ENCODE measurements around the gene RPS19BP1. TPM values are rescaled to one million over a fixed set of nuclear protein-coding genes. Genes with fewer than 3 reads are reported as not detected.

The RPS19BP1 gene
- total RNA-seq, 1 donor from 2014 or later = 48.2 TPM

DNA sequence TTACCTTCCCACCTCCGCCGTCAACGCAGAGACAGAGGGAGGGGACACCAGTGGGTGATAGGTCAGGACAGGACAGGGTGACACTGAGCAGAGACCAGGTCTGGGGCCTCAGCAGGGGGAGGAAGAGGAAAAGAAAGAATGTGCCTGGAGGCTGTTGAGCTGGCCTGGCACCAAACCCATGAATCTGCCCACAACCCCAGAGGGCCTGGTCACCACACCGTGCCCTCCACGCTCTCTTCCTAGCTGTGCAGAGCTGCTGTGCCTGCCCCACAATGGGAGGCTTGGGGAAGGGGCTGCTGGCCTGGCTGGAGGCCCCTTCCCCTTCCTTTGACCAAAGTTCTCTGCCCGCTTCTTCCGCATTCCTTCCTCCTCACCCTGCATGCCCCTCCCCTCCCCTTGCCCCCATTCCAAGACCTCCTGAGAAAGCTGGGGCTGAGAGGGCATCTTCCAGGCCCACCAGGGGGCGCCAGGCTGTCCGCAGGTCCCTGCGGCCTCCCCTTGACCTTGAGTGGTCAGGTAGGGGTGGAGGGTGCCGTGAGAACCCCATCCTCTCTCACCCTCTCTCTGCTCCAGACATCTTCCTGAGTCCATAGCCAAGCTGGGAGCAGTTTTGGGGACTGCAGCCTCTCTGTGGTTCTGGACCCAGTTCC, 27.0 kb upstream of the RPS19BP1 start:
- DNase-seq (ENCODE audit: low read depth in 2 of 2) = peak in 1 of 2 donors; percentile 15

DNA sequence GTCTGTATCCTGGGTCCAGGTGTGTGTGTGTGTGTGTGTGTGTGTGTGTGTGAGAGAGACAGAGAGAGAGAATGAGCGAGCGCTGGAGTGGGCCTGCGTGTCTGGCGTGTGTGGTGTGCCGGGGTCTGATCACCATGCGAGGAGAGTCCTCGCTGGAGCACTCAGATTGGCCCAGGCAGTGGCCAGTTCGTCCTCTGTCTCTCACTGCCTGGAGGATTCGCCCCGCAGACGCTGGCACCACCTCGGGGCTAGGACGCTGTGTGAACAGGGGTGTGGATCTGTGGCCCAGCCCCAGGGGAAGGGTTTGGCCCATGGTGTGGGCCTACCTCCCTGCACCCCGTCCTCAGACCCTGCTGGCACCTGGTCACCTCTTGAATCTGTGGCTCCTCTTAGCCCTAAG, 26.4 kb upstream of the RPS19BP1 start:
- DNase-seq (ENCODE audit: low read depth in 2 of 2) = no peak

DNA sequence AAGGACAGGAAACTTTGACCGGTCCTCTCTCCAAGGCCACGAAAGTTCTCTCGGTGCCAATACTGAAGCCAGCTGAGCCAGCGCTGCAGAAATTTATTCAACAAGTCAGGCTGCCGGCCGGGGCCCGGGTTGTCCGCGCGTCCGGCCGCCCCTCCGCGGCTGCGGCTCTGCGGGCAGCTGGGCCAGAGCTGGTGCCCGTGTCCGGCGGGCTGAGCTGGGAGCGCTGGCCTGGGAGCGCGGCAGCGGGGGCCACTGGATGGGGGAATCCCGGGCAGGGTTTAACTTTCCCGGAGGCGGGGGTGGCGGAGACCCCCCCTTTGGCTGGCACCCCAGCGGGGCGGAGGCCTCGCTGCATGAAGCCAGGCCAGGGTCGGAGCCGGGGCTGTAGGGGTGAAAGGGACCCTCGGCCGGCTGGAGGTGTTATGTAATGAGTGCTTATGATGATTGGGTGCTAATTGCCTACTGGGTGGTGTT, 25.7 kb upstream of the RPS19BP1 start:
- DNase-seq (ENCODE audit: low read depth in 2 of 2) = no peak

DNA sequence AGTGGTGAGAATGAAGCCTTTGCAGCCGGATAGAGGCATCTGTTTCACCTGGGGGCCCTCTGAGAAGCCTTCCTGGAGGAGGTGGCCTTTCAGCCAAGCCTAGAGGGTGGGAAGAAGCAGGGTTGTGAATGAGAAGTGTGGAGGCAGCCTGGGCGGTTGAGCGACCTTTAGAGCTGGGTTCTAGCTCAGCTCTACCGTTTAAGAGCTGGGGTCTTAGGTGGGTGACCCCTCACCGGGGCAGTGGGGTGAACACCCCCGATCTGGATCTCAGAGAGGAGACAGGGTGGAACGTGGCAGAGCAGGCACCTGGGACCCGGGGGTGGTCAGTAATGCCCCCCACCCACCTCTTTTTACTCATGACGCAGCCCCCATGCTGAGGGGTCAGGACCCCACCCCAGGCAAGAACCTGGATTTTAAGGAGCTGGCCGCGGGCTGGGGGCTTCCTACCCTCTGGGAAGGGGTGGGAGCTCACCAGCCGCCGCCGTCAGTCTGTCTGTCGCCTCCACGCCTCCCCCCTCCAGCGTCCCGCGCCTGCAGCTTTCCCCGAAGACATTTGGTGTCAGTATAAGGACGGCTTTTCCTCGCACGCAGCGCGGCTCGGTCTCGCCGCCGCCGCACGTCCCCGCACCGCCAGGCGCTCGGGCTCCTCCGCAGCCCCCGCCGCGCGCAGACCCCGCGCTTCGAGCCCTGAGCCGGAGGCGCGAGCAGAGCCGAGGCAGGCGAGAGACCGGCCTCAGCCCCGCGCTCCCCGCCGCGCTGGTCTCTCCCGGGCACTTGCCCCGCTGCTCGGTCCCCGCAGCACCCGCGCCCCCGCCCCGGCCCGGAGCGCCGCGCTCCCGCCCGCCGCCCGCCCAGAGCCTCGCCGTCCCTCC, 24.7 kb upstream of the RPS19BP1 start:
- peak in 1 of 2 donors; percentile 21 for DNase-seq (ENCODE audit: low read depth in 2 of 2)

DNA sequence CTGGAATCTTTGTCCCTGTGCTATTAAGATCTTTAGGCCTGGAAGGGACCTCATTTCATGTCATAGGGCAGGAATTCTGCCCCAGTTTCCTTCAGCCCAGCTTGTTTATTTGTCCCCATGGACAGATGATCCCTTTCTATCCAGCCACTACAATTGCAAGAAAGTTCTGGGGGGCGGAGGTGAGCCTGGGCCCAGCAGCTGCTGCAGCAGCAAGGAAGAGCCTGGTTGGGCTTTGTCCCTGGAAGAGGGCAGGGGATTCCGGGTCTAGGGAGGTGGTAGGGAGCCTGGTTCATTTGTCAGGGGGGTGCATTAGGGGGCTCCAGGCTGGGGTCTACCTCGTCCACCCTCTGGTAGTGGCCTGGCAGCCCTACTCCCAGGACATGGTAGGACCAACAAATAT, 21.6 kb upstream of the RPS19BP1 start:
- no peak for DNase-seq (ENCODE audit: low read depth in 2 of 2)

DNA sequence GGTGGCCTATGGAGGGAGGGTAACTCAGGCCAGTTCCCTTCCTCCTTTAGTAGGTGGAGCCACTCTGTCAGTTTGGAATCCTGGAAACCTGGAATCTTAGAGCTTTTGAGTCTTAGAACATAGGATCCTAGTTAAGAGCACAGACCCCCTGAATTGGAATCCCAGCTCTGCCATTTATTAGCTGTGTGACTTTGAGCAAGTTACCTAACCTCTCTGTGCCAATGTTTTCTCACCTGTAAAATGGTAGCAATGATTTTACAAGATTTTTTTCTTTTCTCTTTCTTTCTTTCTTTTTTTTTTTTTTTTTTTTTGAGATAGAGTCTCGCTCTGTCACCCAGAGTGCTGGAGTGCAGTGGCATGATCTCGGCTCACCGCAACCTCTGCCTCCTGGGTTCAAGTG, 20.9 kb upstream of the RPS19BP1 start:
- no peak for DNase-seq (ENCODE audit: low read depth in 2 of 2)

DNA sequence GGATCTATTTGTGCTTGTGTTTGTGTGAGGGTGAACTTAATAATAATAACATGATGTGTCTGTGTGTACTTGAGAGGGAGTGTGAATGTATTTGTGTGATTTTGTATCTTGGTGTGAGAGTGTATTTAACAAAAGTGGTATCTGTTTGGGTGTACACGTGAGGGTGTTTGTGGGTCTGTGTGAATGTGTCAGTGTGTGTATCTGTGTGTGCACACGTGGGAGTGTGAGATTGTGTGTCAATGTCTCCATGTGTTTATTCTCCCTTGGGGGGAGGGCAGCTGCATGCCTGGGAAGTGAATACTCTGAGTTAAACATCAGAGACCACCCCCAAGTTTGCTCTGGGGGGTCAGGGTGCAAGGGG, 15.0 kb upstream of the RPS19BP1 start:
- DNase-seq (ENCODE audit: low read depth in 2 of 2) = no peak

DNA sequence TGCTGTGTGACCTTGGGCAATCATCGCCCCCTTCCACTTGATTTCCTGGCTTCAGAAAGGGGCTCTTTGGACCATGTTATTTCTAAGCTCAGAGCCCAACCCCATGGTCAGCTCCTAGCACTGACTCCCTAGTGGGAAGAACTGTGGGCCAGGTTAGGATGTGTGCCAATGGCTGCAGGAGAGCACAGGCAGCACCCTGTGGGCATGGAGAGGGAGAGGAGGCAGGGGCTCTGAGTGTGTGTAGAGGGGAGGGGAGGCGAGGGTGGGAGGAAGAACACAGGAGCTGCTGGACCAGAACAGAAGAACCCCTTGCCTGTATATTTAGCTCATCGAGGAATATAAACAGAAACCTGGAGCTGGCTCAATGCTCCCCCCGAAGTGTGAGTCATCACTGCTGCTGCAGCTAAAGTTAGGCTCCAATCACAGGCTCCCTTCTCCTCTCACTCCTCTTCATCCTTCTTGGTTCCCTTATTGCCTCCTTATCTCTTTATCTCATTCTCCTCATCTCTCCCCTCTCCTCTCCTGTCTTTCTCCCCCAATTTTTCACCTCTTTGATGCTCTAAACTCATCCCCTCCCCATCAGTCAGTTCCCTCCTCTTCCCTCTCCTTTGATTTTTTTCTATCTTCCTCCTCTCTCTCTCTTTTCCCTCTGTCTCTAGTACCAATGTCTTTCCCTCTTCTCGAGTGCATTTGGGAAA, 14.5 kb upstream of the RPS19BP1 start:
- DNase-seq (ENCODE audit: low read depth in 2 of 2) = peak in 1 of 2 donors; percentile 27

DNA sequence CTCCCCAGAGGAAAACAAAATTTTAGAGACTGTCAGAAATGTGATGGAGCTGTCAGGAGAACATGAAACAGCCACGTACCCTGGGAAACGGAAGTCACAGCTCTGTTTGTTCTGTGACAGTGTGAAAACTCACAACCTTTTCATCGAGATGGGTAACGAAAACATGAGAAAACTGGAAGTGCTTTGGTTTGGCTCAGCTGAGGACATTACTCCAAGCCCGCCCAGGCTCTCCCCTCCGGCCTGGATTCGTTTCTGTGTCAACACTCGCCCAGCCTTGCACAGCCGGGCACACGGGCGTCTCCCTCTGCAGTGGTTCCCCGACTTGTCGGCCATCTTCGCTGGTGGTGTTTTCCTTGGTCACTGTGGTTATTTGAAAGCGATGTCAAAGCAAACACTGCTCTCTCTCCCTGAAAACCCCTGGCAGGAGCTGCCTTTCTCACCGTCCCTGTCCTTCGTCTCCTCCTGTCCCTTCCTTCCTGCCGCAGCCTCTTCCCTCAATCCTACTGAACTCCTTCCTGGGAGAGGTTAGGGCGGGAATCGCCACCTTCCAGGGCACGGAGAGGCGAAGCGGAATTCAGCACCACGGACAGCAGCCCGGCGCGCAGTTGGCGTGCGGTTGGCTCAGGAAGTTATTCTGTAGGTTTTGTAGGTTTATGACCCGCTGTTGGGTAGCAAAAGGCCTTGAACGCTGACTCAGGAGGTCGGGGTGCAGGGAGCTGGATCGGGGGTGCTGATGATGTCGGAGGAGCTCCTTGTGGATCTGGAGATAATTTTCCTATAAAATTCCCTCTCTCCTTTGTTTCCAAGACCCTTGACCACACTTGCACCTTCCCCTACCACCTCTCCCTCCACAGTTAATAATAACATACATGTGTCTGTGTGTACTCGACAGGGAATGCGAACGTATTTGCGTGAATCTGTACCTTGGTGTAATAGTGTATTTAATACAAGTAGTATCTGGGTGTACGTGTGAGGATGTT, 13.1 kb upstream of the RPS19BP1 start:
- peak; percentile 41 to 45 for DNase-seq (ENCODE audit: low read depth in 2 of 2)

DNA sequence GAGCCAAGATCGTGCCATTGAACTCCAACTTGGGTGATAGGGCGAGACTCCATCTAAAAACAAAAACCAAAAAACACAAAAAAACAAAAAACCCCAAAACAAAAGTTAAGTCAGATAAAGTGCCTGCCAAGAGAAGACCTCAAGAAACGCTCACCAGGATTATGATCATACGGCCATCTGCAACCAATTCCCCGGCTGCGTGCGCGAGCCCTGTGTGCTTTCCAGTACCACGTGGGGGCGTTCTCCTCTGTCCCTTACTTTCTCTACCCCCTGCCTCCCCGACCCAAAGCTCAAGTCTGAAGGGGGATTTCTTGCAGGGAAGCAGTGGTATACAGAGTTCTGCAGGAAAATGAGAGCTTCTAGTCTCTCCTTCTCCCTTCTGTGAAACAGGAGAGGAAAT, 10.5 kb upstream of the RPS19BP1 start:
- DNase-seq (ENCODE audit: low read depth in 2 of 2) = peak; percentile 40 to 41

DNA sequence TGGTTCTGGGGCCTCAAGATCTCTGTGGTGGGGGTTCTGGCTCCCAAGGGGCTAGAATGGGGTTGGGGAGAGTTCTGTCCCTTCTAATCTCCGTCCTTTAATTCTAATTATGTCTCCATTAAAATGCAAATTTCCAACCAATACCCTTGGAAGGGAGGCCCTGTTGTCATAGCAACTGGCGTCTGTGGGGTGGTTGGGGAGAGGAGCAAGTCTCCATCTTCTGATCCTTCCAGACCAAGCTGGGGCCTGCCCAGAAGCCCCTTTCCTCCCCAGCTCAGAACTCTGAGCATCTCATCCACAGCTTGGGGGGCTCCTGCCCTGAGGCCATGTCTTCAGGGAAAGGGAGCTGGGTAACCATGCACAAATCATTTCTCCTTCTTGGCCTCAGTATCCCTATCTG, 5.4 kb upstream of the RPS19BP1 start:
- no peak for DNase-seq (ENCODE audit: low read depth in 2 of 2)

DNA sequence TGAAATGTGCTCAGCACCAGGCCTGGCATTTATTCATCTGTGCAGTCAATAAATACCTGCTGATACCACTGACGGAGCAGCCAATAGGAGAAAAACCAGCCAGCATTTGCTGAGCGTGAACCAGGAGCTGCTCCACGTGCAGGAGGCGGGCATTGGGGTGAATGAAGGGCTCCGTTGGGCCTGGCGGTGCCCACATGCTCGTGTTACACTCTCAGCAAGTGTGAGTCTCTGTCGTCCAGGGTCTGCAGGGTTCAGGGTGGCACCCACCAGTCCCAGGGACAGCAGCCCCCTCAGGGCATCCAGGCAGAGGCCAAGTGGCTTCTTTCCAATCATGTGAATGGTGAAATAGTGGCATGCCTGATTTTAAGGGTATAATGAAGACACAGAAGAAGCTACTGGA, 4.2 kb upstream of the RPS19BP1 start:
- no peak for DNase-seq (ENCODE audit: low read depth in 2 of 2)

DNA sequence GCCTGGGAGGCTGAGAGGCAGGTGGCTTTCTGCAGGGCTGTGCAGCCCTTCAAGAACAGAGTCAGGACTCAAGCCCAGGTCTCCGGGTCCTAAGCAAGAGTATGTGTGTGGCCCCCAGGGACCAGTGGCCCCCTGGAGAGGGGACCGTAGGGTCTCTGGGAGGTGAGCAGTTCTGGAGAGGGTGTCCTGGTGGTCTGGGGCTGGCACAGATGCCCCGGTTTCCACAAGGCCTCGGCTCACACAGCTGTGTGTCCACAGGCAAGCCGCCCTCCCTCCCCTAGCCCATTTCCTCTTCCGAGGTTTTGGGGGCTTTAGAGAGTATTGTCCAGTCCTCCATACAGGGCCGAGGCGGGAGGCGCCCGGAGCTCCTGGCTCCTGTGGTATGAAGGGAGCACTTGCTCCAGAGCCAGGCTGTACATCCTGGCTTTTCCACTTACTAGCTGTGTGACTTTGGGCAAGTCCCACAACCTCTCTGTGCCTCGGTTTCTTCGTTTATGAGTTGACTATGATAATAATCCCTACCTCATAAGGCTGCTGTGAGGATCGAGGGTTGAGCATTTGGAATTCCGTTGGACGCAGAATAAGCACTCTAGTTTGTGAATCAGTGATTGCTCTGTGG, 3.4 kb upstream of the RPS19BP1 start:
- DNase-seq (ENCODE audit: low read depth in 2 of 2) = no peak

DNA sequence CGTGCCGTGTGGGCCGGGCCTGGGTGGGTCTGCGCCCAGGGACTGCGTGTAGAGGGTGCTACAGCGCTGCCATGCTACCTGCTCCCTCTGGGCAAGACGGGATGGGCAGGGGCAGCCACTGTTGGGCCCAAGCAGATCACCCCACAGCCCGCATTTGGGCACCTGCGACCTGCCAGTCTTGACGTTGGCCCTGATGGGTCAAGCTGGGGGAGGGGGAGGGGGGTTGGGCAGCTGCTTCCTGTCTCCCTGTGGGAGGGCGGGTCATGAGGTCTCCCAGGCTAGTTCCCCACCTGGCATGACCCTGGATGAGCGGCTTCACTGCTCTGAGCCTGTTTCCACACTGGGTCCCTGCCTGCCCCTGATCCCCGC, 2.8 kb upstream of the RPS19BP1 start:
- DNase-seq (ENCODE audit: low read depth in 2 of 2) = no peak

DNA sequence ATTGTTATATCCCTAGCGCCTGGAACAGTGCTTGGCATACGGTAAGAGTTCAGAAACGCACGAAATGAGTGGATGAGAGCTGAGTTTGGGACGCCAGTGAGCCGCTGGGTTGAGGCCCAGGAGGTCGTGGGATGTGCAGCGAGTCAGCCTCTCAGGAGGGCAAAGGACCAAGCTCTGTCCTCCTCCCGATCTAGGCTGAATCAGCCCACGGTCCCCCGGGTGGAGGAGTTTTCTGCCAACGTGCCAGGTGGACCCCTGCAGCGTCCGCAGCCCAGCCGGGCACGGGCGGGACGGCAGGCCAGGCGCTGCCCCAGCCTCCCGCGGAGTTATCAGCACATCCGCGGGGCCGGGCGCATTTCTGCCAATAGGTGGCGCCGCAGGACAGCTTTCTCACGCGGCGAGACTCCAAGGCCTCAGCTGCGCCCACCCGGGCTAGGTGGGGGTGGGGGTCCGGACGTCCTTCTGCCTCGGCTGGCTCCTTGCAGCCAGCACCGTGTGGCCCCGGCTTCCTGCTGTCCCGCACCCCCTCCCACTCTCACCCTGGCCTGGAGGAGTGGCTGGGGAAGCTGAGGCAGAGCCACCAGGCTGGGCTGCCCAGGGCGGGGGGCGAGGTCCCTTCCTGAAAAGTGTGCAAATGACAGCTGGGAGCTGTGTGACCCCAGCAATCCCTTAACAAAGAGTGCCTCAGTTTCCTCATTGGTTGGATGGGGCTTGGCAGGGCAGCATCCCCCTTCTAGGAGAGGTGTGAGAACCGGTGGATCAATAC, 2.2 kb upstream of the RPS19BP1 start:
- DNase-seq (ENCODE audit: low read depth in 2 of 2) = peak; percentile 65 to 81

DNA sequence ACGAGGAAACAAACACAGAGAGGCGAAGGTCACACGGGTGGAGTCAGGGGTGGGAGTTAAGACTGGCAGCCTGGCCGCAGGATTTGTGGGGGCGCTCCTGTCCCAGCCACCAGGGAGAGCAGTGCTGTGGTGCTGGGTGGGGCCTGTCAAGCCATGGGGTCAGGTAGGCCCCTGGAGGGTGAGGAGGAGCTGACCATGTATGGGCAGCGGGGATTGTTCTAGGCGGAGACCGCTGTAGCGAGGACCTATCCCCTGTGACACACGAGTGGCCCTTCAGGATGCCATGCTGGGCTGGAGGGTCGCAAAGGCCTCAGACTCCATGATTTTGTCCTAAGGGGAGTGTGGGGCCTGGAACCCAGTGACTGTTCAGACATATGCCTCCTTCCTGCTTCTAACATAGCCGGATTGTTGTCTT, 1.6 kb upstream of the RPS19BP1 start:
- no peak for DNase-seq (ENCODE audit: low read depth in 2 of 2)

DNA sequence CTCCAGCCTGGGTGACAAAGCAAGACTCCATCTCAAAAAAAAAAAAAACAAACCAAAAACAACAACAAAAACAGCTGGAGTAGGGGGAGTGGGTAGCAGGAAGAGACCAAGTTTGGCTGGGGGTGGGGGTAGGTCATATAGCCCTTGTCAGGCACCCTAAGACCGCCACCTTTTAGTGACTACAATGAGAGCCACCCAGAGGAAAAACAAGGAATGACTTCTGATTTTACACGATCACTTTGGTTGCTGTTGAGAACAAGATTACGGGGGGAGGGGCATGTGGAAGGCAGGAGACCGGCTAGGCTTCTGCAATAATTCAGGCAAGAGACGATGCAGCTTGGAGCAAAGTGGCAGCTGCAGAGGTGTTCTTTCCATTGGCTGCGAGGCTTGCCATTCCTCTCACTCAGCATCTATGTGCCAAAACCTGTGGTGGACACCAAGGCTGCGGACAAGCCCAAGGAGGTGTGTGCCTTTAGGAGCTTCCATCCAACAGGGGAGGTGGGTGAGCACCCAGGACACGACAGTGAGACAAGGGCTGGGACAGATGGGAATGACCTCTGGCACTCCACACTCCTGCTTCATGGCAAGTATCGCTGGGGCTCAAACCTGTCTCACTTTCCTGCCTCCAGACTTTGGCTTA, 1.7 kb downstream of the RPS19BP1 start:
- DNase-seq (ENCODE audit: low read depth in 2 of 2) = peak in 1 of 2 donors; percentile 35

DNA sequence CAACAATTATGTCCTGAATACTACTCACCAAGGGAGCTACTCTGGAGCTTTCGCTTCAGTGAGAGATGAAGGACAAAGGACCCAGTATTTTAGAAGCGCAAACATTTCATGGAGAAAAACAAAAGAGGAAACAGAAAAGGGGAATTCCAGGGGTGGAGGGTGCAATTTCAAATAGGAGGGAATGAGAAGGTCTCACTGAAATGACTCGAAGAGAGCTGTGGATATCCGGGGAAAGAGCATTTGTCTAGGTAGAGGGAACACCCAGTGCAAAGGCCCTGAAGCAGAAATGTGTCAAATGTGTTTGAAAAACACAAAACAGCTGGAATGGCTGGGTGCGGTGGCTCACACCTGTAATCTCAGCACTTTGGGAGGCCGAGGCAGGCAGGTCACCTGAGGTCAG, 2.4 kb downstream of the RPS19BP1 start:
- no peak for DNase-seq (ENCODE audit: low read depth in 2 of 2)

DNA sequence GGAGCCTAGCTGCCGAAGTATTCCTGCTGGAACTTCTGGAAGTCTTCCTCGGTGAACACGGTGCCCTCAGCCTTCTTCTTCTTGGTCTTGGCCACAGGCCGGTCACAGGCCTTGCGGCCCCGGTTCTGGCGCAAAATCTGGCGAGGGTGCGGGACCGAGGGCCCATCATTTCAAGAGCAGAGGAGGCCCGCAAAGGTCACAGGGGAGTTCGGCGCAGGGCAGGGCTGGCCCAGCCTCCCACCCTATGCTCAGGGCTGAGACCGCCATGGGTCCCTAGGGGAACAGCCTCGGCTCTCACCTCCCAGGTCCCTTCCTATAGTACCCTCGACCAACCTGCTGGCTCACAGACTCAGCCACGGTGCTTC, 3.1 kb downstream of the RPS19BP1 start:
- DNase-seq (ENCODE audit: low read depth in 2 of 2) = no peak

Measured in lung microvascular endothelial cell (primary cell).